TTC549 (cell line): Measurements from ENCODE around the gene NR6A1.

Experiments
- FAIRE-seq: peaks from 2 replicates; lab custom pipeline; 2012; peaks lifted over from hg19 to GRCh38; lab: Jason Lieb, UNC

The NR6A1 gene

GRCh38 chr9:124567362-124567761, 203.7 kb downstream of the NR6A1 start:
- no peak for FAIRE-seq

- FAIRE-seq: no peak
Measured at GRCh38 chr9:124562328-124562727, 208.8 kb downstream of the NR6A1 start.

DNA sequence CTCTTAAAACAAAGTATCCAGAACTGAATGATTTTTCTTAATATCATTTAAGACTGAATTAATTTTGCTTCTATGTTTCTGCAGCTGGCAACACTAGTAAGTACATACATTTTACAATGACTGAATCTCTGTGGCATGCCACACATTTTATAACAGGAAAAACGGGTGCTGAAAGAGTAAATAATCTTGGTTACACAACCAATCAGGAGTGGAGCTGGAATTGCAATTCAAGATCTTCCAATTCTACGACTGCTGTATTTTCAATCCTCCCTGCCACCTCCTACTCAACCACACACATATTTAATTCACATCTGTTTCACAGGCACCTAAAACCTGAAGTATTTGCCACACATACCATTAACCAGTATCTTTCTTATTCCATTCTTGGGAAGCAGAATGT, 211.2 kb downstream of the NR6A1 start:
- no peak for FAIRE-seq

- no peak for FAIRE-seq
Measured at GRCh38 chr9:124558777-124559470, 212.2 kb downstream of the NR6A1 start.

- FAIRE-seq: no peak
Measured at GRCh38 chr9:124557895-124558294, 213.2 kb downstream of the NR6A1 start.

GRCh38 chr9:124555043-124555442, 216.1 kb downstream of the NR6A1 start:
- FAIRE-seq: no peak

GRCh38 chr9:124553738-124554137, 217.4 kb downstream of the NR6A1 start:
- no peak for FAIRE-seq

- FAIRE-seq: no peak
Measured at GRCh38 chr9:124552273-124552605, 218.9 kb downstream of the NR6A1 start.

DNA sequence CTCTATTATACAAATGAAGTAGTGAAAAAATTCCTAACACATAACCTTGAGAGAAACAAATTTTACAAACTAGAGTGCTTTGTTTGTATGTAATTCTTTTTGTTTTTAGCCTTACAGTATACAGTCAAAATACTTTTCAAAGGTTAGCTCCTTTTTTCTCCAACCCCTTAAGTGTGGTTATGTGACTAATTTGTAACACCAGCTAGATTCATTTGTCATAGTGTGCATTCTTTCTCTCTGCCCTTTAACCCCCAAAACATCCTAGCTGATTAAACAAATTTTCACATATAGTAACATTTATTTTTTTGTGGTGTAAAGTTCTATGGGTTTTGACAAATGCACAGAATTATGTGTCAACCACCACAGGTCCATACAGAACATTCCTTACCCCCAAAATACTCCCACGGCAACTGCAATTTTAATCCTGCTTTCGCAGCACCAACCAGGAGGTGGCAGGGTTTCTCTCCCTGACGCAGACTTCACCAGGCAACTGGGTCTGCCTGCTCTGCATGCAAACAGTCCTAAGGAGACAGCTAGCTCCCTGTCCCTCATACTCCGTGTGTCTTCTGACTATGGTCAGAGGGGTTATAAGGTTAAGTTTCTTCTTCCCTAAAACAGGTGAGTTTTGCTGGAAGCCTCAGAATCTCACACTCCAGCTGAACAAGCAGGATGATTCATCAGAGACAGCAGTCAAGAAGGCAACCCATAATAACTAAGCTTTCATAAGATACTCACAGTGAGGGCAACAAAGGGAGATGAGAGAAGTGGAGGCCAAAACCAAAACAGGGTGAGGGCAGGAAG, 219.4 kb downstream of the NR6A1 start:
- FAIRE-seq: no peak

- no peak for FAIRE-seq
Measured at GRCh38 chr9:124550072-124550471, 221.0 kb downstream of the NR6A1 start.

DNA sequence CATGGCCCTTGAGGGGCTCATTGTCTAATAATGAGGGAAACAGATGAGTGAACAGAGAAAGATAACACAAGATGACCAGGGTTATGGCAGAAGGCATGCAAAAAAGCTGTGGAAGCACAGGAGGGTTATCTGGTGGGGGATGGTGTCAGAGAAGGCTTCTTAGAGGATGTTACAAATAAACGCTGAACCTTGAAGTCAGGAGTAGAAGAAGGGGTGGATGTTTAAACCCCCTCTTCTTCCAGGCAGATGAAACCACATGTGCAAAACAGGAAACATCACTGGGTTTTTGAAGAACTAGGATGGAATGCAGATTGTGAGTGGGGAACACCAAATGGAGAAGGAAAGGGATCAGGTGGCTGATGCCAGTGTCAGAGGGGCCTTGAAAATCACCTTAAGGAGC, 222.1 kb downstream of the NR6A1 start:
- no peak for FAIRE-seq

GRCh38 chr9:124544535-124544934, 226.6 kb downstream of the NR6A1 start:
- FAIRE-seq: no peak

DNA sequence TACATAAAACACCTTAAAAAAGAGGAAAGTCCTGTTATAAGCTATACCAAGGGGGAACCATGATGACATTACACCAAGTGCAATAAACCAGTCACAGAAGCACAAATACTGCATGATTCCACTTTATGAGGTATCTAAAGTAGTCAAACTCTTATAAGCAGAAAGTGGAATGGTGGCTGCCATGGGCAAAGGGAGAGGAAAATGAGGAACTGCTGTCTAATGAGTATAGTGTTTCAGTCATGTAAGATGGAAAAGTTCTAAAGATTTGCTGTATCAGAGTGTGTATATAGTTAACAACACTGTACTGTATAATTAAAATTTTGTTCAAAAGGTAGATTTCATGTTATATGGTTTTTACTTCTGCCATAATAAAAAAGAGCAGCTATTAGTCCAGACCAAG, 229.3 kb downstream of the NR6A1 start:
- no peak for FAIRE-seq

DNA sequence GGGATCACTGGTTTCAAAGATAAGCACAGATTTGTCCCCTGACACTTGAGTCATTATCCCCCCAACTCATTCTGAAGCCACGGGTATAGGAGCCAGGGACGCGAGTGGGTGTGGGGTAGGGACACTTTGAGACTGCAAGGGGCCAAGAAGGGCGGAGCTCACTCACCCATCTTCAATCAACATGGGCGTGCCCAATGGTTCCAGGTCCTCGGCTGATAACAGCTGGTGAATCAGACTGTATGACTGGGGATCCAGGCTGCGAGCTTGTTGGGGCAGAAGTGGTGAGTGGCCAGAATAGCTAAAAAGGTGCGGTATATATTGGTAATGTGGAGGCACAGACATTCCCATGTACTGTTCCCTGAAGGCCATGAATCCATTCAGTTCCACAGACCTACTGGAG, 233.2 kb downstream of the NR6A1 start:
- no peak for FAIRE-seq

DNA sequence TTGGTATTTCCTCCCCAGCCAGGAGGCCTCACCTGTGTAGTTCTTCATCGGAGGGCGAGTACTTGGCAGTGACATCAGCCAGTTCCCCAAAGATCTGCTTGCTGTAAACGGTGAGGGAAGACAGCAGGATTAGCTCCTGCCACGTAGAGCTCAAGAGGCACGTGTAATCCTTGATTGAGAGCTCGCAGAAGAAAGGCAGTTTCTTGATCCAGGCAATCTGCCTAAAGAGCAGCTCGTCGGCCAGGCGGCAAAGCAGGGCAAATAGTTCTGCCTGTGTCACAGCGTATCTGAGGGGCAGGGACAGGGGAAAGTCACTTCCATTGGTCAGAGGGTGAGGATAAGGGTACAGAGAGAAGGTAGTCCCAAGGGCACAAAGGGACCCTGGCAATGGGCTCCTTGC, 235.3 kb downstream of the NR6A1 start:
- FAIRE-seq: no peak

DNA sequence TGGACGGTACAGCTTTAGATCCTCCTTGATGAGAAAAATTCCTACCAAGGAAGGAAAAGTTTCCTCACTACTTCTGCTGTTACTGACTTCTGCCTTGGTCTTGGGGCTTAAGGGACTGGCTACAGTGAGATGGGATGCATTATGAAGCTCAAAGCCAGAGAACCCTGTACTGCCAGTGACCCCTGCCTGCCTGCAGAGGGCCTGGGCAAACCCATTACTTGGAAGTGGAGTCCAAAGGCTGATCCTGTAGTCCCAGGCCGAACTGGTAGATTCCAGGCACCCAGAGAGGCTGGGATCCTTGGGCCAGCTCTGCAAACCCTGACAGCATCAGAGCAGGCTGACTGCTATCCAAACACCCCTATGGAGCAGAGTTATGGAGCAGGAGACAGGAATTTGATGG, 238.2 kb downstream of the NR6A1 start:
- FAIRE-seq: no peak

GRCh38 chr9:124531115-124531514, 240.0 kb downstream of the NR6A1 start:
- FAIRE-seq: no peak

DNA sequence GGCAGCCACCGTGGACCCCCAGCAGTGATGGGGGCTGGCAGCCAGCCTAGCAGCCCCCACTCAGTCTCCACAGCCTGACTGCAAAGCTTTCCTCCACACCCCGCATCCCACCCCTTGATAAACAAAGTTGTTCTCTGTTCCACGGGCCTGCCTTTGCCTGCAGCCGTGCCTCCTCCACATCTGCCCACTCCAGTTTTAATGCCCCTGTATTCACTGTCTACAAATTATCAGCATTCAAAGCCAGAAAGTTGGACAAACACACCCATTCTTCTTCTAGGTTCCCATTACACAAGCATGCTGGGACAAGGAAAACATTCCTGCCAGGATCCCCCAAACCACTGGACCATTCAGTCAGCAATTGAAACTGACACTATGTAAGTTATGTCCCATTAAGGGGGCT, 240.9 kb downstream of the NR6A1 start:
- FAIRE-seq: no peak

- FAIRE-seq: no peak
Measured at GRCh38 chr9:124527781-124528180, 243.3 kb downstream of the NR6A1 start.

- FAIRE-seq: no peak
Measured at GRCh38 chr9:124526174-124526573, 244.9 kb downstream of the NR6A1 start.

GRCh38 chr9:124522121-124523098, 248.7 kb downstream of the NR6A1 start:
- no peak for FAIRE-seq

DNA sequence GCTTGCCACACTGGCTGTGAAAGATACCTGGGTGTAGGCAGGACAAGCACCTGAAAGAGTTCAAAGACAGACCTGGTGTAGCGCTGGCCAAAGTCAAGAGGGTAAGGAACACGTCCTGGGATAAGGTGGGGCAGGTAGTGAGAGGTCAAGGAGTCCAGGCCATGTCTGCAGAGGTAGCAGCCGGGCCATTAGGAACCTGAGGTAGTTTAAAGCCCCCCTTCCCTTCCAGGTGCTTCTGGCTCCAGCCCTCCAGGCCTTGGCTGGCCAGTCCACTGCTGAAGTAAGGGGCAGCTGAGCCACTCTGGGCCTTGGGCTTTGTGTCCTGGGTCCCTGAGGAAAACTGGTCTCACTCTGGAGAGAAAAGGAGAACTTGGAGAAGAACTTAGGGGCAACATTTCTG, 250.0 kb downstream of the NR6A1 start:
- FAIRE-seq: no peak

- no peak for FAIRE-seq
Measured at GRCh38 chr9:124520206-124520596, 250.9 kb downstream of the NR6A1 start.
